HCT116 (cell line): ENCODE measurements around the gene OR8K3. TPM values are rescaled to one million over a fixed set of nuclear protein-coding genes. Genes with fewer than 3 reads are reported as not detected.

ENCODE experiments used
- ATAC-seq: fragments of 200-7000 bp; cut with Tn5 transposase; 2 replicates; pipeline ENCODE4 v1.9.1; 2020; ENCODE audit warnings: mild to moderate bottlenecking, moderate library complexity
- BruUV-seq: library from RNA; stranded (reverse); fragments of 400-500 nt; replicated peaks from 2 replicates; lab custom pipeline; 2021; lab: Mats Ljungman, UMichigan
- CTCF ChIA-PET: fragments of 300-600 bp; sonication (Branson Sonifier 250); formaldehyde crosslinking; loops from one replicate; lab custom pipeline; 2021; ENCODE audit warnings: antibody characterized with exemption; lab: Charles Lee
- POLR2A ChIA-PET: fragments of 300-600, 350-600 bp; sonication (Branson Sonifier 250); formaldehyde crosslinking; loops from one replicate; lab custom pipeline; 2021; ENCODE audit warnings: antibody characterized with exemption; lab: Charles Lee
- RAD21 ChIA-PET, 2 experiments: fragments of 300-600 bp; sonication (Branson Sonifier 250); formaldehyde crosslinking; loops; one replicate each; lab custom pipeline; 2023; ENCODE audit warnings: low total read pairs in 2 of 2; ENCODE audit not compliant: uncharacterized antibody in 2 of 2, unreplicated experiment in 2 of 2, low non-redundant PET in 1 of 2; lab: Charles Lee
- DNase-seq: peaks from one replicate; pipeline ENCODE4 v3.0.0-alpha.2; 2010; ENCODE audit warnings: low read depth, low spot score
- H2AFZ ChIP-seq: fragments of 200-600 bp; shearing (Covaris generic), sonication (generic); 2 replicates; pipeline ENCODE4 v1.6.1; 2017; ENCODE audit warnings: low read depth, mixed run types, mixed read lengths, antibody characterized with exemption, low read length; ENCODE audit not compliant: poor library complexity, severe bottlenecking
- H3K27ac ChIP-seq: 2 replicates; pipeline ENCODE4 v1.5.1; 2012; ENCODE audit warnings: low read depth, low read length
- H3K27me3 ChIP-seq: fragments of 200-600 bp; sonication (generic); 2 replicates; pipeline ENCODE4 v1.6.1; 2016; ENCODE audit warnings: mixed run types, low read length, mixed read lengths; ENCODE audit not compliant: insufficient read depth
- H3K36me3 ChIP-seq, 2 experiments: fragments of 200-500 bp in 1 of 2; fragments of 200-600 bp in 1 of 2; sonication (Bioruptor generic) in 1 of 2; sonication (generic) in 1 of 2; 2 replicates each; pipeline versions ENCODE4 v1.5.1 to v1.6.1; 2014 to 2016; ENCODE audit warnings: low read length in 2 of 2, inconsistent platforms in 1 of 2, mixed read lengths in 1 of 2, mixed run types in 1 of 2; ENCODE audit not compliant: insufficient read depth in 2 of 2, control insufficient read depth in 1 of 2
- H3K4me1 ChIP-seq, 2 experiments: fragments of 200-600 bp in 1 of 2; sonication (generic) in 1 of 2; 2 replicates each; pipeline versions ENCODE4 v1.5.1 to v1.6.1; 2012 to 2017; ENCODE audit warnings: low read length in 2 of 2, inconsistent platforms in 1 of 2, mild to moderate bottlenecking in 1 of 2, mixed read lengths in 1 of 2, mixed run types in 1 of 2, moderate library complexity in 1 of 2; ENCODE audit not compliant: insufficient read depth in 2 of 2, control insufficient read depth in 1 of 2
- H3K4me2 ChIP-seq: fragments of 200-600 bp; sonication (generic); 2 replicates; pipeline ENCODE4 v1.6.1; 2017; ENCODE audit warnings: mixed run types, low read length, mixed read lengths
- H3K4me3 ChIP-seq, 2 experiments: fragments of 200-600 bp in 1 of 2; sonication (generic) in 1 of 2; replicated peaks in 1 of 2; 2 replicates each; pipeline ENCODE4 v1.5.1; 2011 to 2016; ENCODE audit warnings: low read length in 2 of 2, control low read depth in 1 of 2, low read depth in 1 of 2, mild to moderate bottlenecking in 1 of 2, mixed read lengths in 1 of 2, mixed run types in 1 of 2
- H3K79me2 ChIP-seq: fragments of 200-600 bp; sonication (generic); 2 replicates; pipeline ENCODE4 v1.6.1; 2017; ENCODE audit warnings: mild to moderate bottlenecking, mixed run types, low read length, moderate library complexity, mixed read lengths; ENCODE audit not compliant: insufficient read depth
- H3K9ac ChIP-seq: fragments of 200-600 bp; sonication (generic); 2 replicates; pipeline ENCODE4 v1.6.1; 2016; ENCODE audit warnings: low read length, mixed read lengths
- H3K9me2 ChIP-seq: fragments of 200-600 bp; sonication (generic), shearing (Covaris generic); 2 replicates; pipeline ENCODE4 v1.6.1; 2017; ENCODE audit warnings: mixed run types, mild to moderate bottlenecking, moderate library complexity; ENCODE audit not compliant: insufficient read depth
- H3K9me3 ChIP-seq, 2 experiments: fragments of 200-500 bp in 1 of 2; fragments of 200-600 bp in 1 of 2; sonication (Bioruptor generic) in 1 of 2; sonication (generic) in 1 of 2; 2 replicates each; pipeline ENCODE4 v1.6.1; 2014 to 2017; ENCODE audit warnings: low read length in 2 of 2, mixed read lengths in 2 of 2, inconsistent platforms in 1 of 2, low read depth in 1 of 2, mild to moderate bottlenecking in 1 of 2, mixed run types in 1 of 2, moderate library complexity in 1 of 2; ENCODE audit not compliant: control insufficient read depth in 1 of 2, insufficient read depth in 1 of 2
- H4K20me1 ChIP-seq: fragments of 200-600 bp; sonication (generic), shearing (Covaris generic); 2 replicates; pipeline ENCODE4 v1.6.1; 2017; ENCODE audit warnings: mixed run types, mild to moderate bottlenecking, moderate library complexity; ENCODE audit not compliant: insufficient read depth
- ELF1 ChIP-seq: IDR thresholded peaks from 2 replicates; pipeline ENCODE4 v1.6.1; 2012; ENCODE audit warnings: low read depth, borderline replicate concordance
- EZH2phosphoT487 ChIP-seq: fragments of 200-600 bp; IDR thresholded peaks from 2 replicates; pipeline ENCODE4 v1.6.1; 2018; ENCODE audit warnings: antibody characterized with exemption, borderline replicate concordance
- JUND ChIP-seq: IDR thresholded peaks from 2 replicates; pipeline ENCODE4 v1.6.1; 2012
- SRF ChIP-seq: IDR thresholded peaks from 2 replicates; pipeline ENCODE4 v1.6.1; 2012; ENCODE audit warnings: low read depth
- ZFX ChIP-seq: fragments of 450-650 bp; IDR thresholded peaks from 2 replicates; pipeline ENCODE4 v1.6.1; 2017
- intact Hi-C: fragments of 100-400 bp; cut with micrococcal nuclease; formaldehyde crosslinking; loops from 2 replicates; pipeline ENCODE4 v1.10.0; 2022
- total RNA-seq: library from RNA; stranded (reverse); gene quantifications from one replicate; pipeline ENCODE4 v1.2.1, GENCODE V29; 2021; ENCODE audit not compliant: unreplicated experiment
- TF ChIP-seq, protein P1 (sequence below): IDR thresholded peaks from 2 replicates; pipeline ENCODE4 v1.6.1; 2011; ENCODE audit warnings: mild to moderate bottlenecking, low read length, moderate library complexity; ENCODE audit not compliant: insufficient replicate concordance; ENCODE audit errors: extremely low read depth
- TF ChIP-seq, protein P2 (sequence below), 3 experiments: fragments of 200-600 bp in 1 of 3; sonication (generic) in 1 of 3; IDR thresholded peaks in 2 of 3; conservative IDR thresholded peaks in 1 of 3; 2 replicates each; pipeline ENCODE4 v1.5.1; 2012 to 2017; ENCODE audit warnings: low read depth in 2 of 3, low read length in 2 of 3, antibody characterized with exemption in 1 of 3, borderline replicate concordance in 1 of 3, control low read depth in 1 of 3, mild to moderate bottlenecking in 1 of 3, mixed read lengths in 1 of 3, mixed run types in 1 of 3, moderate library complexity in 1 of 3; ENCODE audit not compliant: insufficient read depth in 1 of 3
- TF ChIP-seq, protein P3 (sequence below): IDR thresholded peaks from 2 replicates; pipeline ENCODE4 v1.6.1; 2012
- TF ChIP-seq, protein P4 (sequence below): IDR thresholded peaks from 2 replicates; pipeline ENCODE4 v1.6.1; 2012

OR8K3 gene
- total RNA-seq, 1 experiment from 2014 or later: not detected

DNA sequence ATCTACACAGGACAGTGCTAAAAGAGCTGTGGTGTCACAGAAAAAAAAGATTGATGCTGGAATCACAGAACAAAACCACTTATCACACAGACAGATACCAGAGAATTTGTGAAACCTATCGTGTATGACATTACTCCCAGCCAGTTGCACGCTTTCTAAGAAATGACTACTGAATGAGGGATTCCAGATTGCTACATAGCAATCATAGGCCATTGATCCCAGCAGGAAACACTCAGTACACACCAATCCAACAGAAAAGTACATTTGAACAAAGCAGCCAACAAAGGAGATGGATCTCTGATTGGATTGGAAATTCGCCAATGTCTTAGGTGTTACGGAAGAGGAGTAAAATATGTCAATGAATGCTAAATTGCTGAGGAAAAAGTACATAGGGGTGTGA is 18.0 kb upstream of the OR8K3 start:
- Histone ChIP-seq H3K4me1 (no peaks in the 10 kb centered on the region), H3K79me2 (no peaks in the 10 kb centered on the region), H3K9me2 (no peaks in the 10 kb centered on the region), H3K4me2 (no peak overlapping the region), H4K20me1 (no peaks in the 10 kb centered on the region), H3K9me3 (peaks cover 0 to 11% of the 10 kb centered on the region in 2 experiments; a peak in 1 of 4 replicates), H3K27ac (no peak overlapping the region), H3K27me3 (no peaks in the 10 kb centered on the region), H3K9ac (no peak overlapping the region), H2AFZ (no peak overlapping the region), H3K4me3 (no peak overlapping the region)
- intact Hi-C loops: no loop called here
- ChIA-PET POLR2A (no interaction called here), RAD21 (no interaction called here), CTCF (no interaction called here)
- DNase-seq: no peak
- ATAC-seq: no peak
- BruUV-seq: no TSS peak
- TF ChIP-seq SRF (no peak), JUND (no peak), EZH2phosphoT487 (no peak), ZFX (no peak), ELF1 (no peak)
- TF ChIP-seq, protein P1, sequence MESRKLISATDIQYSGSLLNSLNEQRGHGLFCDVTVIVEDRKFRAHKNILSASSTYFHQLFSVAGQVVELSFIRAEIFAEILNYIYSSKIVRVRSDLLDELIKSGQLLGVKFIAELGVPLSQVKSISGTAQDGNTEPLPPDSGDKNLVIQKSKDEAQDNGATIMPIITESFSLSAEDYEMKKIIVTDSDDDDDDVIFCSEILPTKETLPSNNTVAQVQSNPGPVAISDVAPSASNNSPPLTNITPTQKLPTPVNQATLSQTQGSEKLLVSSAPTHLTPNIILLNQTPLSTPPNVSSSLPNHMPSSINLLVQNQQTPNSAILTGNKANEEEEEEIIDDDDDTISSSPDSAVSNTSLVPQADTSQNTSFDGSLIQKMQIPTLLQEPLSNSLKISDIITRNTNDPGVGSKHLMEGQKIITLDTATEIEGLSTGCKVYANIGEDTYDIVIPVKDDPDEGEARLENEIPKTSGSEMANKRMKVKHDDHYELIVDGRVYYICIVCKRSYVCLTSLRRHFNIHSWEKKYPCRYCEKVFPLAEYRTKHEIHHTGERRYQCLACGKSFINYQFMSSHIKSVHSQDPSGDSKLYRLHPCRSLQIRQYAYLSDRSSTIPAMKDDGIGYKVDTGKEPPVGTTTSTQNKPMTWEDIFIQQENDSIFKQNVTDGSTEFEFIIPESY: no peak
- TF ChIP-seq, protein P2, sequence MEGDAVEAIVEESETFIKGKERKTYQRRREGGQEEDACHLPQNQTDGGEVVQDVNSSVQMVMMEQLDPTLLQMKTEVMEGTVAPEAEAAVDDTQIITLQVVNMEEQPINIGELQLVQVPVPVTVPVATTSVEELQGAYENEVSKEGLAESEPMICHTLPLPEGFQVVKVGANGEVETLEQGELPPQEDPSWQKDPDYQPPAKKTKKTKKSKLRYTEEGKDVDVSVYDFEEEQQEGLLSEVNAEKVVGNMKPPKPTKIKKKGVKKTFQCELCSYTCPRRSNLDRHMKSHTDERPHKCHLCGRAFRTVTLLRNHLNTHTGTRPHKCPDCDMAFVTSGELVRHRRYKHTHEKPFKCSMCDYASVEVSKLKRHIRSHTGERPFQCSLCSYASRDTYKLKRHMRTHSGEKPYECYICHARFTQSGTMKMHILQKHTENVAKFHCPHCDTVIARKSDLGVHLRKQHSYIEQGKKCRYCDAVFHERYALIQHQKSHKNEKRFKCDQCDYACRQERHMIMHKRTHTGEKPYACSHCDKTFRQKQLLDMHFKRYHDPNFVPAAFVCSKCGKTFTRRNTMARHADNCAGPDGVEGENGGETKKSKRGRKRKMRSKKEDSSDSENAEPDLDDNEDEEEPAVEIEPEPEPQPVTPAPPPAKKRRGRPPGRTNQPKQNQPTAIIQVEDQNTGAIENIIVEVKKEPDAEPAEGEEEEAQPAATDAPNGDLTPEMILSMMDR (IDR thresholded peaks at IDR 0.05 in 2 of 3, conservative IDR thresholded peaks at IDR 0.05 in 1 of 3; ENCODE audit: borderline replicate concordance in 1 of 3, insufficient read depth in 1 of 3, low read depth in 2 of 3, low read length in 2 of 3): no peak
- TF ChIP-seq, protein P3, sequence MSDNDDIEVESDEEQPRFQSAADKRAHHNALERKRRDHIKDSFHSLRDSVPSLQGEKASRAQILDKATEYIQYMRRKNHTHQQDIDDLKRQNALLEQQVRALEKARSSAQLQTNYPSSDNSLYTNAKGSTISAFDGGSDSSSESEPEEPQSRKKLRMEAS: no peak
- TF ChIP-seq, protein P4, sequence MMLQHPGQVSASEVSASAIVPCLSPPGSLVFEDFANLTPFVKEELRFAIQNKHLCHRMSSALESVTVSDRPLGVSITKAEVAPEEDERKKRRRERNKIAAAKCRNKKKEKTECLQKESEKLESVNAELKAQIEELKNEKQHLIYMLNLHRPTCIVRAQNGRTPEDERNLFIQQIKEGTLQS: no peak
- TF ChIP-seq, all 23 proteins: peak for 0
- H3K36me3 ChIP-seq: no peaks in the 10 kb centered on the region
